HG03095 (cell line): ENCODE measurements around the gene ARHGEF12.

Experiments
- ATAC-seq: cut with Tn5 transposase; IDR thresholded peaks from one replicate; pipeline ENCODE4 v1.9.1; 2021; ENCODE audit warnings: moderate library complexity; ENCODE audit not compliant: unreplicated experiment

ARHGEF12 gene

GRCh38 chr11:120386318-120386717 is 50.1 kb downstream of the ARHGEF12 start:
- ATAC-seq, result no peak

GRCh38 chr11:120386774-120387371 is 50.7 kb downstream of the ARHGEF12 start:
- no peak for ATAC-seq

GRCh38 chr11:120388261-120388660 is 52.0 kb downstream of the ARHGEF12 start:
- no peak for ATAC-seq

- ATAC-seq, result no peak
Measured at GRCh38 chr11:120389693-120390584, 53.7 kb downstream of the ARHGEF12 start.

- no peak for ATAC-seq
Measured at GRCh38 chr11:120390585-120390922, 54.3 kb downstream of the ARHGEF12 start.

- ATAC-seq, result no peak
Measured at GRCh38 chr11:120391292-120391691, 55.1 kb downstream of the ARHGEF12 start.

GRCh38 chr11:120391854-120392253 is 55.6 kb downstream of the ARHGEF12 start:
- ATAC-seq, result no peak

- no peak for ATAC-seq
Measured at GRCh38 chr11:120392314-120392713, 56.1 kb downstream of the ARHGEF12 start.

- ATAC-seq, result no peak
Measured at GRCh38 chr11:120392793-120393192, 56.6 kb downstream of the ARHGEF12 start.

- no peak for ATAC-seq
Measured at GRCh38 chr11:120394119-120394518, 57.9 kb downstream of the ARHGEF12 start.

- ATAC-seq, result no peak
Measured at GRCh38 chr11:120395778-120396177, 59.6 kb downstream of the ARHGEF12 start.

- ATAC-seq, result no peak
Measured at GRCh38 chr11:120398132-120398531, 61.9 kb downstream of the ARHGEF12 start.

- ATAC-seq, result no peak
Measured at GRCh38 chr11:120399307-120399706, 63.1 kb downstream of the ARHGEF12 start.

GRCh38 chr11:120400564-120401364 is 64.6 kb downstream of the ARHGEF12 start:
- ATAC-seq, result no peak

GRCh38 chr11:120401506-120401905 is 65.3 kb downstream of the ARHGEF12 start:
- no peak for ATAC-seq

- ATAC-seq, result no peak
Measured at GRCh38 chr11:120403966-120404365, 67.8 kb downstream of the ARHGEF12 start.

- no peak for ATAC-seq
Measured at GRCh38 chr11:120404495-120404894, 68.3 kb downstream of the ARHGEF12 start.

GRCh38 chr11:120409655-120410054 is 73.4 kb downstream of the ARHGEF12 start:
- no peak for ATAC-seq

GRCh38 chr11:120410622-120411380 is 74.6 kb downstream of the ARHGEF12 start:
- no peak for ATAC-seq

GRCh38 chr11:120413480-120413879 is 77.3 kb downstream of the ARHGEF12 start:
- no peak for ATAC-seq

- no peak for ATAC-seq
Measured at GRCh38 chr11:120420572-120420971, 84.4 kb downstream of the ARHGEF12 start.
